Dermis microvascular lymphatic vessel endothelial cell (primary cell): ENCODE results near the gene ISCA2. TPM values are rescaled to one million over a fixed set of nuclear protein-coding genes. Genes with fewer than 3 reads are reported as not detected.

Experiments
- DNase-seq, 2 donors: peaks; one replicate each; pipeline versions ENCODE4 v3.0.0 to v3.0.0-alpha.2; 2010; ENCODE audit warnings: low read depth in 2 of 2
- total RNA-seq: library from RNA; depleted of rRNA; stranded (reverse); fragments of >200 nt; gene quantifications from 2 replicates; pipeline ENCODE4 v1.2.1, GENCODE V29; 2014

ISCA2 gene
- total RNA-seq, 1 donor from 2014 or later = 11.6 TPM

GRCh38 chr14:74482571-74482970, 11.0 kb upstream of the ISCA2 start:
- DNase-seq = no peak

- no peak for DNase-seq
These were observed 10.2 kb upstream of the ISCA2 start for GRCh38 chr14:74483321-74483720.

DNA sequence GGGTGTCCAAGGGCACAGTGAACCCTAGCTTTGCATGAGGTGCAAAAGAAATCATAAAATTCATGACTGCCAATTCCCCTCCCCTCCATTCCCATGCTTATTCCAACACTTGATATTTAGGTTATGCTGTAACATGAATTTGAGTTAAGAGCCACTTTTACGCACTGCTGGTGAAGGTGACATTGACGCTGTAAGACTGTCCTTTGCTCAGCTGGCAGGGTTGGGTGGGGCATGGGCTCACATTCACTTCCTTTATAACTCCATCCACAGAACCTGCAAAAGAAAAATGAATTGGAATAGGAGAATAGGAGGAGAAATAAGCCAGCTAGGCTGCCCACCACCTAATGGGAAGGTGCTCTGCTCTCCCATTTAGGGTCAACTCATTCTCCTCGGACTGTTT, 7.4 kb upstream of the ISCA2 start:
- DNase-seq = no peak

DNA sequence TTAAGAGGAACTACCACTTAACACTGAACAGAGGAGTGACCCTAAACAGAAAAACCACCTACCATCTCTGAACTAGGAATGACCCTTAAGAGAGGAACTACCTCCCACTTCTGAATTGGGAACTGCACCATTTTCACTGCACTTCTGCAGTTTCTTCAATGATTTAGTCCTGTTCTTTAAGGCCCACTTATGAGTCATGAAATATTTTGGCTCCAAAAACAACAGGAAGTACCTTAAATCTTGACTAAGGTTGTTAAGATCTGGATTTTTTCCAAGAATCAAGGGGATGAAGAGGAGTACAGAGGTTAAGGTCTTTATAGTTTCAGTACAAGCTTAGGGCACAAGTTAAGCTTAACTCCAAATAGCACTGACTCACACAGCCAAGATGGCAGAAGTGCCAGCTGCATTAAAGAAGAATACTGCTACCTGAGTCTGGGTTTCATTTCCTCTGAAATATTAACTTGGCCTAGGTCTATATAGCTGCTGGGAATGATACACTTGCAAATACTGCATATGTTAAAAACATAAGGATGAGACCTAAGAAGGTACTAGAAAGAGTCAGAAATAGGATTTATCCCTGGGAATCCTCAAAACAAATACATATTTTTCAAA, 4.7 kb upstream of the ISCA2 start:
- DNase-seq = peak in 1 of 2 donors; percentile 78

DNA sequence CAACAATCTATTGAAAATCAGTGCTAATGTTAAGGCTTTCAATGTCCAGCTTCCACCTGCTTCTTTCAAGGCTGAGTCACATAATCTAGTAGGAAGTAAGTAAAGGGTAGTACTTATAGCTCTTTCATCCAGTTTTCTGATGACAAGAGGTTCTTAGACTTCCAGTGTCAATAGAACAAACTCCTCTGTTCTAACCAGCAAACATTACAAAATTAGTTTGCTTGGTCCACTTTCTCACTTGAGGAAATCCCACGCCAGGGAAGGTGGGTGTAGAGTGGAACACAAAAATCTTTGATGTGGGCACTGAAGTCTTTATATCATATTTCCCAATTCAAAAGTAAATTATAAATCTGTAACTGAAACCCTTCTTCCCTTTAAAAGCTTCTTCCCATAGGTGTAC, 3.1 kb upstream of the ISCA2 start:
- DNase-seq = no peak

- peak in 1 of 2 donors; percentile 29 for DNase-seq
These were observed 1.4 kb upstream of the ISCA2 start for GRCh38 chr14:74491956-74492775.

- DNase-seq = no peak
These were observed 706 bp upstream of the ISCA2 start, which contains the start of gene NPC2 for GRCh38 chr14:74492776-74493342. TSS of gene NPC2 (minus strand) at chr14:74493305. CDS start at chr14:74493274, 31 bp downstream.

DNA sequence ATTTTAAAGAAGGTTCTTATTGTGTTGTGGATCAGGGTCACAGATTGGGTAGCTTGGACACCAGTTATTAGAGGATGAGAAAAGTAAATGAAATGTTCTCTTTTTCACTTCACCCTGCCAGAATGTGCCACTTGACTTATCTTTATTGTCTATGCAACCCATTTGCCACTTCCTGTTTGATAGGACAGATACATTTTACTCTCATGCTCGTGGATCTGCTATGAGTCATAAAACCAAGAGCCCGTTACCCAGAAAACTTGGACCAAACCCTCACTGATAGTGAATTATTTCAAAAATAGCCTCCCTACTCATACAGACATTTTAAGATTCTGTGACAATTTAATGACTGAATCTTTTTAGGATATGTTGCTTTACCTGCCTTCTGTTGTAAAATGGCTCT, 1.8 kb downstream of the ISCA2 start:
- no peak for DNase-seq

GRCh38 chr14:74500417-74501134, 7.0 kb downstream of the ISCA2 start:
- DNase-seq = no peak

GRCh38 chr14:74501135-74501614, 7.6 kb downstream of the ISCA2 start:
- DNase-seq = peak; percentile 50 to 67

DNA sequence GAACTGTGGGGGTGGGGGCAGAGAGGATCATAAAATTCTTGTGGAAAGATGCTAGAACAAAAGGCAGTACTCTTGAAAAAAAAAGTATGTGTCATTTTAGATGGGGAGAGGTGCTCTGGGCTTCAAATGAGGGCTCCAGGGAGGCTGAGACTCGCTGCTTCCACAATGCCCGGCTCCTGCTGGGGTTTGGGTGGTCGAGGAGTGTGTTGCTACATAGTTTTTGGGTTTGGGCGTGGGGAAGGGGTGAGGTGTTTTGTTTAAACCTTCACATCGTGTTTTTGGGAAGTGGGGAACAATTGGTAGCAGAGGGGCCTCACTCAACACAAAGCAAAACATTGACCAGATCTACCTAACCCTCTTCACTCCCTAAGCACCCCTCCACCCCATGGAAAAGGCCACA, 8.1 kb downstream of the ISCA2 start:
- DNase-seq = no peak

GRCh38 chr14:74502236-74503019, 8.9 kb downstream of the ISCA2 start:
- DNase-seq = peak; percentile 21 to 28

GRCh38 chr14:74503291-74503937, 9.8 kb downstream of the ISCA2 start:
- DNase-seq = no peak

DNA sequence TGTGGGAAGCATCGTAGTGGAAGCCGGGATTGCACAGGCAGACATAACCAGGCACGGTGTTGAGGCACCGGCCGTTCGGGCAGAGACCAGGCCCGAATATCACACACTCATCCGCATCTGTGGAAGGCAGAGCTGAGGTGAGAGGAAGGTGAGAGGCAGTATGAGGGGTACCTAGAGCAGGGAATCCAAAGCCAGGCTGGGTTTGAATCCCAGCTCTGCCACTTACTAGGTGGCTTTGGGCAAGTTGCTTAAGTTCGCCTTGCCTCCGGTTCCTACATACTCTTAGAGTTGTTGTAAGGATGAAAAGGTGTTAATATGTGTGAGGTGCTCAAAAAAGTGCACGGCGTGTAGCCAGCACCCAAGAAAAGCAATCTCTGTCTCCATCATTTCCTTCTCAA, 10.4 kb downstream of the ISCA2 start:
- DNase-seq = no peak

DNA sequence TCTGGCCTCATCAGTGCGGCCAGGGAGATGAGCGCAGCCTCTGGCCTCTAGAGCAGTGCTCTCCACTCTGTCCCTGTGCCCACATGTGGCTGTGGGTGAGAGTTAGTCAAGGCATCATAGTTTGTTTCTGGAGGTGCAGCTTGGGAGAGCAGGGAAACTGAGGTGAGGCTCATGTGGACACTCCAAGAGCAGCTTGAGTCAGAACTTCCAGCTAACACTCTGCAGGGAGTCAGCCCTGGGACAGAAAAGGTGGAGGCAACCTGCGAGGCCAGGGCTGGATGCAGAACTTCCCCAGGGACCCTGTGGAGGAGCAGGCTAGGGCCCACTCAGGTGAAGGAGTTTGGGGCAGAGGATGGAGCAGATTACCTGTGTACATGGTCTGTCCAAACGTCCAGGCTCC, 10.8 kb downstream of the ISCA2 start:
- DNase-seq = no peak

GRCh38 chr14:74504874-74505720, 11.5 kb downstream of the ISCA2 start:
- DNase-seq = no peak

DNA sequence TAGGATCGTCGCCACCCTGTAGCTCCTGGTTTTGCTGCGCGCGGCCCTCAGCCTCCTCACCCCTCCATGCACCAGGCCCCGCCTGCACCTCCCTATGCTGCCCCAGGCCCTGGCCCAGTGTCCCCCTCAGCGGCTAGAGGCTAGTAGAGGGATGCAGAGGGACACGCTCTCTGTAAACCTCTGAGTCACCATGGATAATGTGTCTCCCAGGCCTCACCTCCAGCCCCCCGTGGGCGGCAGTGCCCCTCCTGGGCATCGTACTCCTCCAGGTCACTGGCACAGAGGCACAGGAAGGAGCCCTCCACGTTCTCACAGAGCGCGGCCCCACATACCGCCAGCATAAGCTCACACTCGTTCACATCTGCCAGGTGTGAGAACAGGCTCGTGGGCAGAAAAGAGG, 12.3 kb downstream of the ISCA2 start:
- DNase-seq = no peak

- DNase-seq = no peak
These were observed 12.9 kb downstream of the ISCA2 start for GRCh38 chr14:74506411-74506851.

GRCh38 chr14:74507085-74507484, 13.5 kb downstream of the ISCA2 start:
- no peak for DNase-seq

GRCh38 chr14:74507840-74508239, 14.3 kb downstream of the ISCA2 start:
- DNase-seq = no peak
